COLO668 (cell line): ENCODE results near the gene ACTR2.
"Not testable (repeated sequence)": the region's sequence is repeated elsewhere in the genome, so short reads cannot be mapped to it uniquely, and the experiment has no call there.

Experiments
- DNase-seq: peaks from one replicate; lab custom pipeline; 2025; ENCODE audit not compliant: unreplicated experiment; lab: John Stamatoyannopoulos, UW

Gene ACTR2

GRCh38 chr2:65228263-65228750 lies 676 bp downstream of the ACTR2 start:
- no peak for DNase-seq

GRCh38 chr2:65231121-65231520 lies 3.5 kb downstream of the ACTR2 start:
- no peak for DNase-seq

- DNase-seq: no peak
Observed at GRCh38 chr2:65231892-65232477, 4.4 kb downstream of the ACTR2 start.

GRCh38 chr2:65232636-65233035 lies 5.0 kb downstream of the ACTR2 start:
- no peak for DNase-seq

- no peak for DNase-seq
Observed at GRCh38 chr2:65240657-65241056, 13.0 kb downstream of the ACTR2 start.

- DNase-seq: not testable (repeated sequence)
Observed at GRCh38 chr2:65244452-65244851, 16.8 kb downstream of the ACTR2 start.

- no peak for DNase-seq
Observed at GRCh38 chr2:65252640-65253039, 25.0 kb downstream of the ACTR2 start.

- DNase-seq: no peak
Observed at GRCh38 chr2:65255356-65255755, 27.7 kb downstream of the ACTR2 start.

GRCh38 chr2:65256054-65256453 lies 28.4 kb downstream of the ACTR2 start:
- no peak for DNase-seq

GRCh38 chr2:65257866-65258265 lies 30.2 kb downstream of the ACTR2 start:
- not testable (repeated sequence) for DNase-seq

GRCh38 chr2:65261676-65262075 lies 34.0 kb downstream of the ACTR2 start:
- no peak for DNase-seq

GRCh38 chr2:65263262-65263661 lies 35.6 kb downstream of the ACTR2 start:
- no peak for DNase-seq

GRCh38 chr2:65263986-65264385 lies 36.4 kb downstream of the ACTR2 start:
- no peak for DNase-seq

- DNase-seq: peak; percentile 19
Observed at GRCh38 chr2:65264821-65265670, 37.4 kb downstream of the ACTR2 start.

- no peak for DNase-seq
Observed at GRCh38 chr2:65265671-65266045, 38.0 kb downstream of the ACTR2 start.

GRCh38 chr2:65267008-65267407 lies 39.4 kb downstream of the ACTR2 start:
- DNase-seq: no peak

- DNase-seq: no peak
Observed at GRCh38 chr2:65268957-65269356, 41.3 kb downstream of the ACTR2 start.

- DNase-seq: no peak
Observed at GRCh38 chr2:65273344-65273743, 45.7 kb downstream of the ACTR2 start.

GRCh38 chr2:65275141-65275915 lies 47.7 kb downstream of the ACTR2 start:
- no peak for DNase-seq

- DNase-seq: no peak
Observed at GRCh38 chr2:65276609-65277008, 49.0 kb downstream of the ACTR2 start.

- no peak for DNase-seq
Observed at GRCh38 chr2:65277118-65277517, 49.5 kb downstream of the ACTR2 start.
